ENCODE measurements around the gene IDH1. TPM values are rescaled to one million over a fixed set of nuclear protein-coding genes. Genes with fewer than 3 reads are reported as not detected.
"Not testable (repeated sequence)": the region's sequence is repeated elsewhere in the genome, so short reads cannot be mapped to it uniquely, and the experiment has no call there.

The IDH1 gene
- total RNA-seq, 4 donors from 2014 or later = 45.7 to 68.6 (median 57.7) TPM

- Histone ChIP-seq H3K4me3 (no peak overlapping the region), H3K27me3 (no peaks in the 10 kb centered on the region), H3K36me3 (no peaks in the 10 kb centered on the region), H3K9me3 (peaks cover 0 to 9% (median 3%) of the 10 kb centered on the region in 4 donors), H3K27ac (no peak overlapping the region), H3K4me1 (no peaks in the 10 kb centered on the region)
- DNase-seq (ENCODE audit: low spot score in 2 of 2) = no peak
- TF ChIP-seq, protein P1, sequence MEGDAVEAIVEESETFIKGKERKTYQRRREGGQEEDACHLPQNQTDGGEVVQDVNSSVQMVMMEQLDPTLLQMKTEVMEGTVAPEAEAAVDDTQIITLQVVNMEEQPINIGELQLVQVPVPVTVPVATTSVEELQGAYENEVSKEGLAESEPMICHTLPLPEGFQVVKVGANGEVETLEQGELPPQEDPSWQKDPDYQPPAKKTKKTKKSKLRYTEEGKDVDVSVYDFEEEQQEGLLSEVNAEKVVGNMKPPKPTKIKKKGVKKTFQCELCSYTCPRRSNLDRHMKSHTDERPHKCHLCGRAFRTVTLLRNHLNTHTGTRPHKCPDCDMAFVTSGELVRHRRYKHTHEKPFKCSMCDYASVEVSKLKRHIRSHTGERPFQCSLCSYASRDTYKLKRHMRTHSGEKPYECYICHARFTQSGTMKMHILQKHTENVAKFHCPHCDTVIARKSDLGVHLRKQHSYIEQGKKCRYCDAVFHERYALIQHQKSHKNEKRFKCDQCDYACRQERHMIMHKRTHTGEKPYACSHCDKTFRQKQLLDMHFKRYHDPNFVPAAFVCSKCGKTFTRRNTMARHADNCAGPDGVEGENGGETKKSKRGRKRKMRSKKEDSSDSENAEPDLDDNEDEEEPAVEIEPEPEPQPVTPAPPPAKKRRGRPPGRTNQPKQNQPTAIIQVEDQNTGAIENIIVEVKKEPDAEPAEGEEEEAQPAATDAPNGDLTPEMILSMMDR (IDR thresholded peaks at IDR 0.05) = no peak
- no peak for TF ChIP-seq POLR2A (IDR thresholded peaks at IDR 0.05)
- no peak for TF ChIP-seq EP300 (IDR thresholded peaks at IDR 0.05)
- WGBS, 2 donors = 57 to 77% methylated on average over 1 of the region's 1 CpG
Observed at GRCh38 chr2:208228476-208228875, 26.4 kb downstream of the IDH1 start.

GRCh38 chr2:208227581-208228232 is 27.2 kb downstream of the IDH1 start:
- TF ChIP-seq POLR2A (IDR thresholded peaks at IDR 0.05) = no peak
- TF ChIP-seq, protein P1 (IDR thresholded peaks at IDR 0.05) = no peak
- TF ChIP-seq EP300 (IDR thresholded peaks at IDR 0.05) = no peak
- Histone ChIP-seq H3K9me3 (peaks cover 0 to 9% (median 3%) of the 10 kb centered on the region in 4 donors), H3K4me1 (no peaks in the 10 kb centered on the region), H3K4me3 (no peak overlapping the region), H3K27me3 (no peaks in the 10 kb centered on the region), H3K36me3 (no peaks in the 10 kb centered on the region), H3K27ac (no peak overlapping the region)
- DNase-seq (ENCODE audit: low spot score in 2 of 2) = no peak
- WGBS, 2 donors = 95 to 96% methylated on average over 20 to 33 of the region's 33 CpGs

GRCh38 chr2:208224802-208225201 is 30.1 kb downstream of the IDH1 start:
- H3K4me1 ChIP-seq = no peaks in the 10 kb centered on the region
- no peaks in the 10 kb centered on the region for H3K36me3 ChIP-seq
- WGBS, 2 donors = 63 to 73% methylated on average over 2 of the region's 2 CpGs
- TF ChIP-seq, protein P1 (IDR thresholded peaks at IDR 0.05) = no peak
- TF ChIP-seq EP300 (IDR thresholded peaks at IDR 0.05) = no peak
- no peak overlapping the region for H3K4me3 ChIP-seq
- DNase-seq (ENCODE audit: low spot score in 2 of 2) = no peak
- no peak overlapping the region for H3K27ac ChIP-seq
- H3K9me3 ChIP-seq = no peaks in the 10 kb centered on the region
- H3K27me3 ChIP-seq = no peaks in the 10 kb centered on the region

DNA sequence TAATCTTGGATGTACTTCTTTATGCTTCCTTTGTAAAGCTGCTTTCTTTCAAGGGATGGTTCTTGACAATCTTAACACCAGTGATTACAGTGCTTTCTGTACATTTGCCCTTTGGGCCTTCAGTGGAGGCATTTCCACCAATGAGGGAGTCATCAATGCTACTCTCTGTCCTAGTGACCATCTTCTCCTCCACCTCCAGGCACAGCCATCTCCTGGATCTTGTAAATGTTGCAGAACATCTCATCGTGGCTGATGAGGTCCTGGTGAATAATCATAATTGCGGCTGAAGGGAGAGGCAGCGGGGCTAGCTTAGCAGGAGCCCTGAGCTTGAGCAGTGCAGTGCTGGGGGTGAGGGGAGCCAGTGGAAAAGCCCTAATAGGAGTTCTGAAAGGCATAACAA is 32.5 kb downstream of the IDH1 start:
- Histone ChIP-seq H3K27me3 (no peaks in the 10 kb centered on the region), H3K4me3 (no peak overlapping the region), H3K9me3 (no peaks in the 10 kb centered on the region), H3K36me3 (no peaks in the 10 kb centered on the region), H3K4me1 (no peaks in the 10 kb centered on the region), H3K27ac (no peak overlapping the region)
- 83 to 91% methylated on average over 3 of the region's 3 CpGs for WGBS, 2 donors
- no peak for DNase-seq (ENCODE audit: low spot score in 2 of 2)
- TF ChIP-seq EP300 (IDR thresholded peaks at IDR 0.05) = no peak

DNA sequence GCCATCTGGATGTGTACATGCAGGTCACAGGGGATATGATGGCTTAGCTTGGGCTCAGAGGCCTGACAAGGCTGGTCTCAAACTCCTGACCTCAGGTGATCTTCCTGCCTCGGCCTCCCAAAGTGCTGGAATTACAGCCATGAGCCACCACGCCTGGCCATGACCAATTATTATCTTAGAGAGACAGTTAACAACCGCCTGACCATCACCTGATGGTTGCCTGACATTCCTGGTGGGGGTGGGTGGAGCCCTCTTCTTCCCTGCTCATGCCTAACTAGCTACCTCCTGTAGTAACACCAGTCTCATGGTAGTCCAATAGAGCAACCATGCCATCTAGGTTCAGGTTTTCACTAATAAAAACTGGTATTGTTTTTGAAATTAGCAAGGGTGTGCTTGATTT is 33.0 kb downstream of the IDH1 start:
- not testable (repeated sequence) for H3K4me1 ChIP-seq; H3K27me3 ChIP-seq; H3K27ac ChIP-seq; H3K9me3 ChIP-seq; H3K4me3 ChIP-seq; H3K36me3 ChIP-seq; DNase-seq (ENCODE audit: low spot score in 2 of 2)
- WGBS, 2 donors = 87 to 89% methylated on average over 3 of the region's 3 CpGs

- no peak overlapping the region for H3K27ac ChIP-seq
- no peak overlapping the region for H3K4me3 ChIP-seq
- TF ChIP-seq, protein P1 (IDR thresholded peaks at IDR 0.05) = no peak
- TF ChIP-seq EP300 (IDR thresholded peaks at IDR 0.05) (no peak), POLR2A (IDR thresholded peaks at IDR 0.05) (no peak)
- H3K4me1 ChIP-seq = no peaks in the 10 kb centered on the region
- H3K36me3 ChIP-seq = no peaks in the 10 kb centered on the region
- no peaks in the 10 kb centered on the region for H3K27me3 ChIP-seq
- DNase-seq (ENCODE audit: low spot score in 2 of 2) = no peak
- H3K9me3 ChIP-seq = no peaks in the 10 kb centered on the region
- WGBS, 2 donors = 89 to 92% methylated on average over 9 of the region's 9 CpGs
Observed at GRCh38 chr2:208210688-208211451, 44.0 kb downstream of the IDH1 start.

Data from tibial nerve (tissue), 4 donors.